ENCODE results near the gene DTNBP1. TPM values are rescaled to one million over a fixed set of nuclear protein-coding genes. Genes with fewer than 3 reads are reported as not detected.

The DTNBP1 gene
- total RNA-seq, 1 donor from 2014 or later: 11.0 TPM

DNA sequence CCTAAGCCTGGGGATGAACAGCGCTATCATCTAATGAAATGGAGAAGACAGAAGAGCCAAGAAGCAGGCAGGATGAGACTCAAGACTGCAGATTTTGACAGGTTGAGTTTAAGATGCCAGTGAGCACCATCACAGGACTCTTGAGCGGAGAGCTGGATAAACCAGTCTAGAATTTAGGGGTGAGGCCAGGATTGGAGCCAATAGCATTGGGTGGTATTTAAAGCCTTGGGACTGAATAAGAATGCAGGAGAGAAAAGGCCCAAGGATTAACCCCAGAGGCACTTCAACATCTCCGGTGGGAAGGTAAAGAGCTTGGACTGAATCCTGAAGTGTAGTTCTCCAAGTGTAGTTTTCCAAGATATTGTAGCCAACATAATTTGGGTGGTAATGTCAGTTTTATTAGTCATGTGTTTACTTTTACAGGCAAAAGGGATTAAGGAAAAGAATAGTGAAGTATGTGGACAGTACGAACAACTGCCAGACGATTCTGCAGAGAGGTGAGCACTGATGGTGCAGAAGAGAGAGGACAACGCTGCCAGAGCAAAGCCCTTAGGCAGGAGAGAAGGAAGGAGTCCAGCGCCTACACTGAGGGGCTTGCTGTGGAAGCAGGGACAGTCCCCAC lies 85.2 kb downstream of the DTNBP1 start:
- Histone ChIP-seq H3K36me3 (ENCODE audit: control insufficient read depth, insufficient read depth, low read length) (no peaks in the 10 kb centered on the region), H3K4me3 (ENCODE audit: low read depth, low read length) (no peak overlapping the region), H3K27me3 (ENCODE audit: control insufficient read depth, insufficient read depth, low read length) (no peaks in the 10 kb centered on the region)
- no peak for DNase-seq (ENCODE audit: low read depth)
- TF ChIP-seq CTCF (IDR thresholded peaks at IDR 0.05; ENCODE audit: insufficient read depth, low read length, poor library complexity, severe bottlenecking): no peak

DNA sequence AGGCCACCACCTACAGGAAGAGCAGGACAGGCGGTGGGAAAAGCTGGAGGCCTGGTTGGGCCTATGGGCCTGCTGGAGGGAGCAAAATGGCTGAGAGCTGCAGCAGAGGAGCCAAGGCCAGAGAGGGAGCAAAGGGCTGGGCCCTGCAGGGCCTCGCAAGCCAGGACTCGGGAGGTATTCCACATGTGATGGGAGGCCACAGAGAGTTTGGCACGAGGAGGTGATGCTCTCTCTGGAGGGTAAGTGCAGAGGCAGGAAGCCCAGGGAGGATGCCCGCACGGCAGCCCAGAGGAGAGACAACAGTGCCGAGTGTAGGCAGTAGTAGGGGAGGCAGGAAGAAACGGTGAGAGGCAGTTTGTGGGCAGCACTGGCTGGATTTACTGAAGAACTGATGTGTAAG lies 85.7 kb downstream of the DTNBP1 start:
- Histone ChIP-seq H3K27me3 (ENCODE audit: control insufficient read depth, insufficient read depth, low read length) (no peaks in the 10 kb centered on the region), H3K4me3 (ENCODE audit: low read depth, low read length) (no peak overlapping the region), H3K36me3 (ENCODE audit: control insufficient read depth, insufficient read depth, low read length) (no peaks in the 10 kb centered on the region)
- DNase-seq (ENCODE audit: low read depth): no peak
- TF ChIP-seq CTCF (IDR thresholded peaks at IDR 0.05; ENCODE audit: insufficient read depth, low read length, poor library complexity, severe bottlenecking): no peak

- Histone ChIP-seq H3K4me3 (ENCODE audit: low read depth, low read length) (no peak overlapping the region), H3K27me3 (ENCODE audit: control insufficient read depth, insufficient read depth, low read length) (no peaks in the 10 kb centered on the region), H3K36me3 (ENCODE audit: control insufficient read depth, insufficient read depth, low read length) (no peaks in the 10 kb centered on the region)
- TF ChIP-seq CTCF (IDR thresholded peaks at IDR 0.05; ENCODE audit: insufficient read depth, low read length, poor library complexity, severe bottlenecking): no peak
- no peak for DNase-seq (ENCODE audit: low read depth)
These were observed 87.3 kb downstream of the DTNBP1 start for GRCh38 chr6:15575357-15576033.

DNA sequence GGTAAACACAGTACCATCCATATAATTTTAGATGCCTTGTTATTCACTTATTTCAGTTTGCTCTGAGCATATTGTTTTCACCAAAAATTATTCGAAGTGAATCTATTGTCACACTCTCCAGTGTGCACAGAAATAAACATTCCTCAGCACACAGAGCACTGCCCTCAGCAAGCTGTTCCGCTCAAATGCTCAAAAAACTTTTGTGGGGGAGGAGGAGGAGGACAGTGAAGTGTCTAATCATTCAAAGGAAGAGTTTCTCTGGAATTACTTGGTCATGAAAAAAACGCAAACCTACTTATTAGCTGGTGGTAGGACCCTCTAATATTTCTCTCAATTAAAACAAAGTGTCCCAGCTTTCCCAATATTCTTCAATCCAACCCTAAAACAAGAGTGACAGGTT lies 88.3 kb downstream of the DTNBP1 start:
- Histone ChIP-seq H3K36me3 (ENCODE audit: control insufficient read depth, insufficient read depth, low read length) (no peaks in the 10 kb centered on the region), H3K4me3 (ENCODE audit: low read depth, low read length) (no peak overlapping the region), H3K27me3 (ENCODE audit: control insufficient read depth, insufficient read depth, low read length) (no peaks in the 10 kb centered on the region)
- TF ChIP-seq CTCF (IDR thresholded peaks at IDR 0.05; ENCODE audit: insufficient read depth, low read length, poor library complexity, severe bottlenecking): no peak
- peak; percentile 25 for DNase-seq (ENCODE audit: low read depth)

- Histone ChIP-seq H3K4me3 (ENCODE audit: low read depth, low read length) (no peak overlapping the region), H3K27me3 (ENCODE audit: control insufficient read depth, insufficient read depth, low read length) (no peaks in the 10 kb centered on the region), H3K36me3 (ENCODE audit: control insufficient read depth, insufficient read depth, low read length) (no peaks in the 10 kb centered on the region)
- DNase-seq (ENCODE audit: low read depth): no peak
- TF ChIP-seq CTCF (IDR thresholded peaks at IDR 0.05; ENCODE audit: insufficient read depth, low read length, poor library complexity, severe bottlenecking): no peak
These were observed 88.8 kb downstream of the DTNBP1 start for GRCh38 chr6:15574023-15574422.

GRCh38 chr6:15573384-15573783 lies 89.4 kb downstream of the DTNBP1 start:
- no peak for TF ChIP-seq CTCF (IDR thresholded peaks at IDR 0.05; ENCODE audit: insufficient read depth, low read length, poor library complexity, severe bottlenecking)
- no peak for DNase-seq (ENCODE audit: low read depth)

More at GRCh38 chr6:15573384-15573783, 89.4 kb downstream of the DTNBP1 start:
- Histone ChIP-seq H3K27me3 (ENCODE audit: control insufficient read depth, insufficient read depth, low read length) (no peaks in the 10 kb centered on the region), H3K4me3 (ENCODE audit: low read depth, low read length) (no peak overlapping the region), H3K36me3 (ENCODE audit: control insufficient read depth, insufficient read depth, low read length) (no peaks in the 10 kb centered on the region)

Data from kidney epithelial cell (primary cell).